Measurements from ENCODE around the gene SAMD5. TPM values are rescaled to one million over a fixed set of nuclear protein-coding genes. Genes with fewer than 3 reads are reported as not detected.

SAMD5 gene
- total RNA-seq, 1 experiment from 2014 or later: 0.04 TPM

- H3K4ac ChIP-seq (ENCODE audit: low read depth, low read length): no peak overlapping the region
- H2AK5ac ChIP-seq (ENCODE audit: insufficient read length, low read length): no peak overlapping the region
- H3K9me3 Mint-ChIP-seq: peaks cover 0 to 3% of the 10 kb centered on the region in 2 experiments; a peak in 1 of 5 replicates
- H4K91ac ChIP-seq (ENCODE audit: insufficient read length, low read depth, low read length): no peak overlapping the region
- no peaks in the 10 kb centered on the region for H3K27me3 ChIP-seq (ENCODE audit: insufficient read depth, low read length)
- no peak overlapping the region for H3K23ac ChIP-seq (ENCODE audit: insufficient read length, low read depth, low read length)
- no peak overlapping the region for H2BK120ac ChIP-seq (ENCODE audit: low read depth, low read length, poor library complexity, severe bottlenecking)
- no peak overlapping the region for H2BK15ac ChIP-seq (ENCODE audit: low read depth, low read length)
- no peaks in the 10 kb centered on the region for H3K4me1 ChIP-seq (ENCODE audit: insufficient read depth, low read length)
- peaks cover 5% of the 10 kb centered on the region; the same call in 1 of the 2 replicates for H3K27me3 Mint-ChIP-seq (ENCODE audit: low read depth)
- no peaks in the 10 kb centered on the region for H3K23me2 ChIP-seq (ENCODE audit: insufficient read length, low read depth, low read length, poor library complexity, severe bottlenecking)
- H3K27ac ChIP-seq (ENCODE audit: insufficient read length, low read depth, low read length): no peak overlapping the region
- H2BK20ac ChIP-seq (ENCODE audit: low read depth, low read length, poor library complexity, severe bottlenecking): no peak overlapping the region
- no peaks in the 10 kb centered on the region for H3K36me3 Mint-ChIP-seq (ENCODE audit: insufficient read depth in 1 of 3, low read depth in 3 of 3)
- no peak overlapping the region for H3K56ac ChIP-seq (ENCODE audit: insufficient read length, low read depth, low read length)
- H2AFZ ChIP-seq (ENCODE audit: low read length): no peak overlapping the region
- H3K4me3 Mint-ChIP-seq: no peak overlapping the region
- no peak overlapping the region for H3T11ph ChIP-seq (ENCODE audit: low read length)
- WGBS (ENCODE audit: extremely low coverage, insufficient read length, low lambda C conversion rate): 100% methylated on average over 1 of the region's 5 CpGs
- no peak overlapping the region for H2BK5ac ChIP-seq (ENCODE audit: insufficient read length, low read length)
- H3K4me1 Mint-ChIP-seq: peaks cover 0 to 2% of the 10 kb centered on the region in 2 experiments; a peak in 1 of 4 replicates
- H3K9ac ChIP-seq (ENCODE audit: extremely low read depth, insufficient read length, low read length): no peak overlapping the region
- no peak overlapping the region for H2BK12ac ChIP-seq (ENCODE audit: insufficient read length, low read depth, low read length)
- H4K8ac ChIP-seq (replicated peaks; ENCODE audit: insufficient read length, low read depth, low read length): no peak overlapping the region
- no peak for TF ChIP-seq CTCF (conservative IDR thresholded peaks at IDR 0.05)
- H3K9me3 ChIP-seq (ENCODE audit: control insufficient read depth, low read depth, low read length): no peaks in the 10 kb centered on the region
- no peak overlapping the region for H4K5ac ChIP-seq (ENCODE audit: insufficient read length, low read depth, low read length)
- no peaks in the 10 kb centered on the region for H4K20me1 ChIP-seq (ENCODE audit: control insufficient read depth, insufficient read depth, insufficient read length)
- no peak for DNase-seq
- no peak overlapping the region for H3K18ac ChIP-seq (ENCODE audit: insufficient read length, low read depth, low read length)
- H3K4me2 ChIP-seq (ENCODE audit: insufficient read depth, insufficient read length, low read length): no peak overlapping the region
- no peak overlapping the region for H3K14ac ChIP-seq (ENCODE audit: insufficient read depth, low read length)
- H3K79me1 ChIP-seq (ENCODE audit: insufficient read depth, low read depth, low read length, poor library complexity, severe bottlenecking): no peaks in the 10 kb centered on the region
- H3K79me2 ChIP-seq (ENCODE audit: insufficient read depth, low read length): no peaks in the 10 kb centered on the region
- no peak overlapping the region for H3K27ac Mint-ChIP-seq
Observed at GRCh38 chr6:147611992-147612391, 103.5 kb downstream of the SAMD5 start.
